GM19455 (cell line): ENCODE measurements around the gene LRP1-AS.

Experiments used
- ATAC-seq: cut with Tn5 transposase; IDR thresholded peaks from one replicate; pipeline ENCODE4 v1.9.1; 2021; ENCODE audit not compliant: unreplicated experiment

LRP1-AS gene

GRCh38 chr12:57180321-57180989 lies 33.0 kb upstream of the LRP1-AS start:
- ATAC-seq, result no peak

DNA sequence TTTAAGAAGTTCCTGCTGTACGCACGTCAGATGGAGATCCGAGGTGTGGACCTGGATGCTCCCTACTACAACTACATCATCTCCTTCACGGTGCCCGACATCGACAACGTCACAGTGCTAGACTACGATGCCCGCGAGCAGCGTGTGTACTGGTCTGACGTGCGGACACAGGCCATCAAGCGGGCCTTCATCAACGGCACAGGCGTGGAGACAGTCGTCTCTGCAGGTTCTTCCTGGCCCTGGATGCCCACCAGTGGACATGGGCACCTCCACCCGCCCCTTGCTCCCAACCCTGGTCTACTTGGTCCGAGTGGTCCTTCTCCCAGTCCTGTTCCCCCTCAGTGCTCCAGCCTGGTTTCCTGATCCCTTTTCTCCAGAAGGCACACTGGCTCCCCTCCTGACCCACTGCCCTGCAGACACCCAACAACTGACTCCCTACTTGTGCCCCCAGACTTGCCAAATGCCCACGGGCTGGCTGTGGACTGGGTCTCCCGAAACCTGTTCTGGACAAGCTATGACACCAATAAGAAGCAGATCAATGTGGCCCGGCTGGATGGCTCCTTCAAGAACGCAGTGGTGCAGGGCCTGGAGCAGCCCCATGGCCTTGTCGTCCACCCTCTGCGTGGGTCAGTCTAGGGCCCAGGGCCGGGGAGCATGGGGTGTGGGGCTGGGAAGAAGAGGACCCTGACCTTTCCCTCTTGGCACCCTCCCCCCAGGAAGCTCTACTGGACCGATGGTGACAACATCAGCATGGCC lies 32.1 kb upstream of the LRP1-AS start:
- ATAC-seq, result no peak

GRCh38 chr12:57178213-57178612 lies 30.8 kb upstream of the LRP1-AS start:
- ATAC-seq, result no peak

- no peak for ATAC-seq
These were observed 29.9 kb upstream of the LRP1-AS start for GRCh38 chr12:57177354-57177753.

DNA sequence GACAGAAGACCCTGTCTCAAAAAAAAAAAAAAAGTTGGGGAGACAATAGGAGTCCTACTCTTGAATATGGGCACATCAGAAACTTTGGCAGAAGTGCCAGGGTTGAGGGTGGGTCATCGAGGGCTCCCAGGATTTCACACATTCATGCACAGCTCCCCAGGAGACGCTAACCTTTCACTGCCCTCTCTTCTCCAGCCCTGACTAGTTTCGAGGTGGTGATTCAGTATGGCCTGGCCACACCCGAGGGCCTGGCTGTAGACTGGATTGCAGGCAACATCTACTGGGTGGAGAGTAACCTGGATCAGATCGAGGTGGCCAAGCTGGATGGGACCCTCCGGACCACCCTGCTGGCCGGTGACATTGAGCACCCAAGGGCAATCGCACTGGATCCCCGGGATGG lies 29.4 kb upstream of the LRP1-AS start:
- ATAC-seq, result no peak

GRCh38 chr12:57176139-57176477 lies 28.7 kb upstream of the LRP1-AS start:
- no peak for ATAC-seq

DNA sequence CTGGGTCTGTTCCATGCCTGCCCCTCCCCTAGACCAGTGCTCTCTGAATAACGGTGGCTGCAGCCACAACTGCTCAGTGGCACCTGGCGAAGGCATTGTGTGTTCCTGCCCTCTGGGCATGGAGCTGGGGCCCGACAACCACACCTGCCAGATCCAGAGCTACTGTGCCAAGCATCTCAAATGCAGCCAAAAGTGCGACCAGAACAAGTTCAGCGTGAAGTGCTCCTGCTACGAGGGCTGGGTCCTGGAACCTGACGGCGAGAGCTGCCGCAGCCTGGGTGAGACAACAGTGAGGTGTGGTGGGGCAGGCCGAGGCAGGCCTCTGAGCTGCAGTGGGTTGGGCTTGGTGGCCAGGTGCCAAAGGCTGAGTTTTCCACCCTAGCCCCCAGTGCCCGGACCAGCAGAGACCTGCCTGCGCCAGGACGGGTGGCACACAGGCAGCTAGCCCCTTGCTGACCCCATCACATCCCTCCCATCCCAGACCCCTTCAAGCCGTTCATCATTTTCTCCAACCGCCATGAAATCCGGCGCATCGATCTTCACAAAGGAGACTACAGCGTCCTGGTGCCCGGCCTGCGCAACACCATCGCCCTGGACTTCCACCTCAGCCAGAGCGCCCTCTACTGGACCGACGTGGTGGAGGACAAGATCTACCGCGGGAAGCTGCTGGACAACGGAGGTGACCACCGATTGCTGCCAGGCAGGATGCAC lies 28.2 kb upstream of the LRP1-AS start:
- no peak for ATAC-seq

DNA sequence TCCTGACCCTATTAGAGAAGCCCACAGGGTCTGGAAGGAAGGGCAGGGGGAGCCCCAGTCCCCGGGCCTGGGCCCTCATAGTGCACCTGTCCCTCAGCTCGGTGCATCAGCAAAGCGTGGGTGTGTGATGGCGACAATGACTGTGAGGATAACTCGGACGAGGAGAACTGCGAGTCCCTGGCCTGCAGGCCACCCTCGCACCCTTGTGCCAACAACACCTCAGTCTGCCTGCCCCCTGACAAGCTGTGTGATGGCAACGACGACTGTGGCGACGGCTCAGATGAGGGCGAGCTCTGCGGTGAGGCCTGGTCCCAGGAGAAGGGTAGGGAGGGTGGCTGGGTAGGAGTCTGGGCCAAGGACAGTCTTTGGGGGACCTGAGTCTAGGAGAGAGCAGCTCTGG lies 26.3 kb upstream of the LRP1-AS start:
- ATAC-seq, result no peak

DNA sequence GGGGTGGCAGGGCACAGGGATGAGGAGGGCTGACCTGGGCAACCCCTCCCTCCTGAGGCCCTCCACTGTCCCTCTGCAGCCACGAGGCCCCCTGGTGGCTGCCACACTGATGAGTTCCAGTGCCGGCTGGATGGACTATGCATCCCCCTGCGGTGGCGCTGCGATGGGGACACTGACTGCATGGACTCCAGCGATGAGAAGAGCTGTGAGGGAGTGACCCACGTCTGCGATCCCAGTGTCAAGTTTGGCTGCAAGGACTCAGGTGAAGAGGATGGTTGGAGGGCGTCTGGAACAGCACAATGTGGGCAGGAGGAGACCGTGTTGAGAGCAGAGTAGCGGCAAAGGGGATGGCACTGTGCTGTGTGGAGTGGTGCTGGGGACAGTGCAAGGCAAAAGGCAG lies 25.7 kb upstream of the LRP1-AS start:
- no peak for ATAC-seq

DNA sequence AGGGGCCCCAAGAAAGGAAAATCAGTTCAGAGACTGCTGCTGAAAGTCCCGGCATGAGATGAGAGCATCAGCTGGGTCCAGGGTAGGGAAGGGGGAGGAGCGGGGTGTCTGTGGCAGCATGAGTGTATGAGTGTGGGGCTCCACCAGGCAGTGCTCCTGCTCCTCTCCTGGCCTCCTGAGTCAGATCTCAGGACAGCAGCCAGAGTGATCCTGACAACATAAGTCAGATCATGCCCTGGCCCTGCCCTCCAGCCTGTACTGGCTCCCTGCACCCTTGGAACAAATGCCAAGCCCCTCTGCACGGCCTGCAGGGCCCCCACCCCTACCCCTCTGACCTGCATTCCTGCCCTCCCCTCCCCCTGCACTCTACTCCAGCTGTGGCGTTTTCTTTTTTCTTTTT lies 24.2 kb upstream of the LRP1-AS start:
- ATAC-seq, result no peak

GRCh38 chr12:57170927-57171326 lies 23.5 kb upstream of the LRP1-AS start:
- ATAC-seq, result no peak

GRCh38 chr12:57170408-57170807 lies 23.0 kb upstream of the LRP1-AS start:
- no peak for ATAC-seq

DNA sequence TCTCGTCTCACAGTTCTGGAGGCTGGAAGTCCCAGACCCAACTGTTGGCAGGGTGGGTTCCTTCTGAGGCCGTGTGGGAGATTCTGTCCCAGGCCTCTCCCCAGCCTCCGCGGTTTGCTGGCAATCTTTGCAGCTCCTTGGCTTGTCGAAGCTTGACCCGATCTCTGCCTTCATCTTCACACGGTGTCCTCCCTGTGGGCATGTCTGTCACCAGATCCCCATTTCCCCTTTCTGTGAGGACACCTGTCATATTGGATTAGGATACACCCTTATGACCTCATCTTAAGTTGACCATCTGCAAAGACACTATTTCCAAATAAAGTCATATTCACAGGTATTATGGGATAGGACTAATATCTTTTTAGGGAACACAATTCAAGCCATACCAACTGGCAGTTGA lies 22.6 kb upstream of the LRP1-AS start:
- no peak for ATAC-seq

GRCh38 chr12:57169046-57169795 lies 21.8 kb upstream of the LRP1-AS start:
- ATAC-seq, result no peak

DNA sequence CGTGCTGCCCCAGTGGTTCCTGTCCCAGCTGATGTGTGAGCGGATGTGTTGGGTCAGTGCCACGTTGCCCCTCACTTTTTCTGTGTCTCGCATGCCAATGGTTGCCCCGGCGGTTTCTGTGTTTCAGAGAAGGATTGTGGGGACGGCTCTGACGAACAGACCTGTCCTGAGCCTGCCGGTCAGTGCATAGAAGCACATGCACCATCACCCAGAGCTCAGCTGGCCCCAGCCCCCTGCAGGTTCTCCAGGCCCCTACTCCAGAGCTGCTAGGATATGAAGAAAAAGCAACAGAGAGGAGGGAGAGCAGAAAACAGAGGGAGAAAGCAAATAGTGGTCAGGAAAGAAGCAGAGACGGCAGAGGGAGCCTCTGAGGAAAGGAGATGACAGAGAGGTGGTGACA lies 20.6 kb upstream of the LRP1-AS start:
- no peak for ATAC-seq

DNA sequence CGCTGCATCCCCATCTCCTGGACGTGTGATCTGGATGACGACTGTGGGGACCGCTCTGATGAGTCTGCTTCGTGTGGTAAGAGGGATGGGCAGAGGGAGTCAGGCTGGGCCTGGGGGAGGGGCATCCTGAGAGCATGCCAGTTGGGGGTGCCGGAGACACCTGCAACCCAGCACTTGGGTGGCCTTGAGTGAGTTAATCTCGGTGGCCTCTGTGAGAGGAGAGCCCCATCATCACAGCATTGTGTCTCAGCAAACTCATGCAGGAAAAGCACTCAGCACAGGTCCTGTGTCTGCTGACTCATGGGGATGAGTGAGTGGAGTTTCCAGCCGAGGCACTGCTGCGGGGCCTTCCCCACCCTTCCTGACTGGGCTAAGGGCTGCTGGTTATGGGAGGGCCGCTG lies 19.6 kb upstream of the LRP1-AS start:
- ATAC-seq, result no peak

GRCh38 chr12:57165741-57166140 lies 18.3 kb upstream of the LRP1-AS start:
- ATAC-seq, result no peak

DNA sequence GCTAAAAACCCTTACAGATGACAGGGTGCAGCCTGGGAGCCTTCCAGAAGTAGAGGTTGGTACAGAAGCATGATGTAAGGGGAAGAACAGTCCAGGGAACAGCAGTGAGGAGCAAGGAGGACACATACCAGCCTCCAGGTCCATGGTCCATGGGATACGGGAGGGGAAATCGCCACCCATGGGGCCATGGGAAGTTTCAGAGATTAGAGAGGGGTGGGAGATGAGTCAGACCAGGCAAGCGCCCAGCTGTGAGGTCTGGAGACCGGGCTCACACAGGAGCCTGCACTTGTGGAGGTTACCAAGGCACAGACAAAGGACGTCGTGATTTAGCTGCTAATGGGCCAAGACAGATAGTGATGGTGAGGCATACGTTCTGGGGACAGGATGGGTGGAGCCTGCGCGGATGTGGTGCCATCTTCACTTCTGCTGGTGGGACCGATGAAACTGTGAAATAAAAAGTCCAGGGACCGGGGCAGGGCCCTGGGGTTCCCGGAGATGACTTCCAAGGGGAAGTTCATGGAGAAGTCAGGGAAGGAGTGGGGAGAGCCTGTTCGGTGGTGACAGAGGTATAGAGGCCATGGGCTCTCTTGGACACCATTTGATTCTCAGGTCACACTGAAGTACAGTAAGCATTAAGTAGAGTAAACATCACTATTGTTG lies 17.7 kb upstream of the LRP1-AS start:
- no peak for ATAC-seq

GRCh38 chr12:57164454-57164853 lies 17.0 kb upstream of the LRP1-AS start:
- no peak for ATAC-seq

GRCh38 chr12:57162553-57163125 lies 15.2 kb upstream of the LRP1-AS start:
- no peak for ATAC-seq

DNA sequence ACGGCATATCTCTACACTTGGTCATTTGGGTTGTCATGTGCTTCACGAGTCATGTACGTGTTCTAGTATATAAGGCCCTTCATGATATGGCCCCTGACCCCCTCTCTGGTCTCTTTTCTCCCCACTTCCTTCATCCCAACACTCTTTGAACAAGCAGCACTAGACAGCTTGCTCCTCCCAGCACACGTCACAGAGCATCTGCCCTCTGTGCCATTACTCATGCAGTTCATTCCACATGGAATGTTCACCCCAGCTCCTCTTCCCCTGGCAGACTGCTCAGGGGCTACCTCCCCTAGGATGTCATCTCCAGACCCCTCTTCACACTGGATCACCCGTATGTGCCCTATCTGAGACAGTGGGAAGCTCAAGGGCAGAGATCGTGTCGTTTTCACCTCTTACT lies 14.1 kb upstream of the LRP1-AS start:
- ATAC-seq, result no peak
